IMR-90 (cell line): Measurements from ENCODE around the gene RPL41. TPM values are rescaled to one million over a fixed set of nuclear protein-coding genes. Genes with fewer than 3 reads are reported as not detected.

ENCODE experiments used
- ATAC-seq: fragments of 200-7000 bp; cut with Tn5 transposase; 2 replicates; pipeline ENCODE4 v1.9.1; 2020; ENCODE audit warnings: low read depth, mild to moderate bottlenecking, moderate library complexity
- BruUV-seq: library from RNA; stranded (reverse); fragments of 400-500 nt; replicated peaks from 2 replicates; lab custom pipeline; 2021; lab: Mats Ljungman, UMichigan
- CTCF ChIA-PET: fragments of 300-600 bp; formaldehyde crosslinking; extraction: SDS; loops from one replicate; lab custom pipeline; 2021; ENCODE audit warnings: antibody characterized with exemption; lab: Yijun Ruan, JAX
- POLR2A ChIA-PET: fragments of 300-600 bp; sonication (Branson Sonifier 250); formaldehyde crosslinking; loops from one replicate; lab custom pipeline; 2022; ENCODE audit warnings: antibody characterized with exemption; ENCODE audit not compliant: unreplicated experiment; lab: Charles Lee
- DNase-seq: peaks from one replicate; pipeline ENCODE4 v3.0.0; 2013
- H2AFZ ChIP-seq: replicated peaks from 2 replicates; pipeline ENCODE3; 2013; ENCODE audit warnings: low read length, mild to moderate bottlenecking; ENCODE audit not compliant: poor library complexity
- H2AK5ac ChIP-seq: 2 replicates; pipeline ENCODE4 v1.6.1; 2013; ENCODE audit warnings: low read depth, low read length, inconsistent platforms
- H2AK9ac ChIP-seq: replicated peaks from 2 replicates; pipeline ENCODE3; 2013; ENCODE audit warnings: mild to moderate bottlenecking, low read depth, low read length, moderate library complexity; ENCODE audit not compliant: poor library complexity
- H2BK120ac ChIP-seq: 2 replicates; pipeline ENCODE4 v1.6.1; 2013; ENCODE audit warnings: low read depth, low read length, inconsistent platforms
- H2BK15ac ChIP-seq: 3 replicates; pipeline ENCODE4 v1.6.1; 2013; ENCODE audit warnings: low read depth, low read length, inconsistent platforms
- H2BK20ac ChIP-seq: 2 replicates; pipeline ENCODE4 v1.6.1; 2013; ENCODE audit warnings: low read depth, mild to moderate bottlenecking, inconsistent platforms, low read length, moderate library complexity
- H2BK5ac ChIP-seq: 2 replicates; pipeline ENCODE4 v1.6.1; 2013; ENCODE audit warnings: mild to moderate bottlenecking, low read depth, low read length, inconsistent platforms; ENCODE audit not compliant: poor library complexity, severe bottlenecking
- H3K14ac ChIP-seq: replicated peaks from 2 replicates; pipeline ENCODE4 v1.6.1; 2013; ENCODE audit warnings: low read depth, low read length, inconsistent platforms
- H3K18ac ChIP-seq: 2 replicates; pipeline ENCODE4 v1.6.1; 2013; ENCODE audit warnings: low read depth, low read length, control low read depth
- H3K23ac ChIP-seq: 2 replicates; pipeline ENCODE4 v1.6.1; 2013; ENCODE audit warnings: low read depth, low read length, inconsistent platforms
- H3K27ac ChIP-seq: 2 replicates; pipeline ENCODE4 v1.5.1; 2013; ENCODE audit warnings: mild to moderate bottlenecking, control low read depth, low read length; ENCODE audit not compliant: insufficient read depth
- H3K27me3 ChIP-seq: 2 replicates; pipeline ENCODE4 v1.6.1; 2013; ENCODE audit warnings: low read length; ENCODE audit not compliant: control insufficient read depth, insufficient read depth
- H3K36me3 ChIP-seq: 2 replicates; pipeline ENCODE4 v1.6.1; 2013; ENCODE audit warnings: low read length, mixed read lengths; ENCODE audit not compliant: control insufficient read depth, insufficient read depth
- H3K4ac ChIP-seq: 2 replicates; pipeline ENCODE4 v1.6.1; 2013; ENCODE audit warnings: low read depth, low read length, inconsistent platforms
- H3K4me1 ChIP-seq: 2 replicates; pipeline ENCODE4 v1.6.1; 2013; ENCODE audit warnings: low read length, mixed read lengths; ENCODE audit not compliant: control insufficient read depth, insufficient read depth
- H3K4me2 ChIP-seq: 2 replicates; pipeline ENCODE4 v1.6.1; 2013; ENCODE audit warnings: low read depth, mild to moderate bottlenecking, control low read depth, low read length, moderate library complexity
- H3K4me3 ChIP-seq: 2 replicates; pipeline ENCODE4 v1.5.1; 2013; ENCODE audit warnings: low read depth, mild to moderate bottlenecking, control low read depth, low read length, moderate library complexity; ENCODE audit not compliant: insufficient read depth
- H3K56ac ChIP-seq: 2 replicates; pipeline ENCODE4 v1.6.1; 2013; ENCODE audit warnings: low read length, inconsistent platforms; ENCODE audit not compliant: insufficient read depth; ENCODE audit errors: extremely low read depth
- H3K79me1 ChIP-seq, 2 experiments: 2 replicates each; pipeline ENCODE4 v1.6.1; 2013; ENCODE audit warnings: low read length in 2 of 2, inconsistent platforms in 1 of 2, low read depth in 1 of 2
- H3K9ac ChIP-seq: 2 replicates; pipeline ENCODE4 v1.6.1; 2013; ENCODE audit warnings: low read depth, low read length, control low read depth
- H3K9me1 ChIP-seq: 2 replicates; pipeline ENCODE4 v1.6.1; 2013; ENCODE audit warnings: low read length, inconsistent platforms; ENCODE audit not compliant: insufficient read depth
- H3K9me3 ChIP-seq: 2 replicates; pipeline ENCODE4 v1.6.1; 2013; ENCODE audit warnings: low read length; ENCODE audit not compliant: control insufficient read depth, insufficient read depth
- H4K20me1 ChIP-seq: 2 replicates; pipeline ENCODE4 v1.6.1; 2013; ENCODE audit warnings: low read length, inconsistent platforms; ENCODE audit not compliant: insufficient read depth
- H4K5ac ChIP-seq: 2 replicates; pipeline ENCODE4 v1.6.1; 2013; ENCODE audit warnings: mild to moderate bottlenecking, low read depth, low read length, control low read depth
- H4K8ac ChIP-seq, 2 experiments: 2 replicates each; pipeline ENCODE4 v1.6.1; 2013; ENCODE audit warnings: low read depth in 2 of 2, low read length in 2 of 2, control low read depth in 1 of 2, inconsistent platforms in 1 of 2
- H4K91ac ChIP-seq: 2 replicates; pipeline ENCODE4 v1.6.1; 2013; ENCODE audit warnings: low read depth, low read length, inconsistent platforms; ENCODE audit not compliant: insufficient read depth
- BHLHE40 ChIP-seq: fragments of 150-350 bp; IDR thresholded peaks from 2 replicates; pipeline ENCODE4 v1.6.1; 2016; ENCODE audit warnings: mild to moderate bottlenecking, low read depth, low read length
- CHD1 ChIP-seq: IDR thresholded peaks from 2 replicates; pipeline ENCODE4 v1.6.1; 2012; ENCODE audit warnings: low read depth, low read length, improper control_type of control experiment
- WGBS, 2 experiments: methylation state at CpG; one replicate each; pipeline versions ENCODE4 v1.1.5 to v1.1.7; 2013; ENCODE audit warnings: missing lambda C conversion rate in 2 of 2; ENCODE audit not compliant: insufficient read length in 1 of 2; ENCODE audit errors: extremely low coverage in 2 of 2; 5-methylcytosine and 5-hydroxymethylcytosine counted together
- dilution Hi-C: fragments of 300-500 bp; cut with HindIII; formaldehyde crosslinking; loops from one replicate; pipeline ENCODE4 v1.14.3; 2018; ENCODE audit warnings: low sequenced_read_pairs; ENCODE audit not compliant: unreplicated experiment
- in situ Hi-C: fragments of 300-500 bp; cut with MboI; formaldehyde crosslinking; loops from 3 replicates; pipeline ENCODE4 v1.14.3; 2019; ENCODE audit warnings: low sequenced_read_pairs, inconsistent platforms, mixed read lengths
- intact Hi-C: fragments of 100-400 bp; cut with micrococcal nuclease; formaldehyde crosslinking; loops from 2 replicates; pipeline ENCODE4 v1.10.0; 2022
- polyA plus RNA-seq, 3 experiments: library from polyadenylated mRNA; depleted of rRNA; stranded (reverse); fragments of >200 nt; gene quantifications; 2 replicates each; pipeline ENCODE4 v1.2.3, GENCODE V29; 2012; ENCODE audit warnings: low replicate concordance in 1 of 3
- total RNA-seq: library from RNA; depleted of rRNA; stranded (reverse); fragments of >200 nt; gene quantifications from 2 replicates; pipeline ENCODE4 v1.2.3, GENCODE V29; 2012

Gene RPL41
- total and polyA plus RNA-seq, 2 of the 4 experiments (the other 2 are of a cell fraction) = 1,119 to 9,394 TPM

- POLR2A ChIA-PET = no interaction called here
- in situ Hi-C loops (loop anchor here (5.0 kb wide), 1 partner anchor 58 kb away; the partner anchor contains the start of gene SMARCC2), dilution Hi-C loops (no loop called here), intact Hi-C loops (no loop called here)
- no TSS peak for BruUV-seq
- peaks cover 44 to 76% of the 10 kb centered on the region in 2 experiments for H3K79me1 ChIP-seq
- 0% methylated on average over 6 of the region's 29 CpGs; no CpG with 5 or more reads in 1 of the 2 experiments for WGBS, 2 experiments
- no peak overlapping the region for H2BK20ac ChIP-seq
- DNase-seq (peak; percentile 36), ATAC-seq (peak; percentile 44)
- 0 out of 2 replicates have a peak overlapping the region, but pooled peaks have one; percentile 4 for H3K18ac ChIP-seq
- CTCF ChIA-PET = interaction anchor here (0.5 kb wide), 1 partner anchor 19 kb away, joined by 3 read pairs; no protein-coding TSS in a partner anchor
- peak overlapping the region; percentile 78 for H3K56ac ChIP-seq
- no peaks in the 10 kb centered on the region for H3K9me1 ChIP-seq
- TF ChIP-seq BHLHE40 (peak; percentile 4; the same call in 1 of the 2 replicates), CHD1 (no peak)
- H2AK5ac ChIP-seq = peak overlapping the region; percentile 88
- peak overlapping the region; percentile 51 for H2BK5ac ChIP-seq
- no peaks in the 10 kb centered on the region for H4K20me1 ChIP-seq
- peak overlapping the region; percentile 95 for H2AK9ac ChIP-seq
- H3K9ac ChIP-seq = peak overlapping the region; percentile 91
- H3K4ac ChIP-seq = peak overlapping the region; percentile 81
- peak overlapping the region; percentile 88; the same call in 1 of the 2 replicates for H3K23ac ChIP-seq
- peak overlapping the region; percentile 75 for H3K4me3 ChIP-seq
- peak overlapping the region; percentile 85 for H3K14ac ChIP-seq
- H3K36me3 ChIP-seq = peaks cover 36% of the 10 kb centered on the region
- peak overlapping the region; percentile 88 for H2AFZ ChIP-seq
- peak overlapping the region; percentile 92 for H3K4me2 ChIP-seq
- no peaks in the 10 kb centered on the region for H3K9me3 ChIP-seq
- peaks cover 6% of the 10 kb centered on the region; the same call in 1 of the 2 replicates for H3K4me1 ChIP-seq
- peak overlapping the region; percentile 81 for H4K91ac ChIP-seq
- H2BK120ac ChIP-seq = 0 out of 2 replicates have a peak overlapping the region, but pooled peaks have one; percentile 39
- H3K27ac ChIP-seq = peak overlapping the region; percentile 44
- peak overlapping the region; percentile 42 to 73; a peak in 3 of 4 replicates for H4K8ac ChIP-seq
- peak overlapping the region; percentile 41; the same call in 1 of the 2 replicates for H4K5ac ChIP-seq
- H3K27me3 ChIP-seq = no peaks in the 10 kb centered on the region
- H2BK15ac ChIP-seq = no peak overlapping the region
Observed at GRCh38 chr12:56129206-56129941, 12.9 kb downstream of the RPL41 start.
